HG03108 (cell line): ENCODE measurements around the gene NT5C3A.
"Not testable (repeated sequence)": the region's sequence is repeated elsewhere in the genome, so short reads cannot be mapped to it uniquely, and the experiment has no call there.

Experiments
- ATAC-seq: cut with Tn5 transposase; IDR thresholded peaks from one replicate; pipeline ENCODE4 v1.9.1; 2021; ENCODE audit warnings: moderate library complexity; ENCODE audit not compliant: unreplicated experiment

The NT5C3A gene

GRCh38 chr7:33043501-33044400 lies 18.8 kb downstream of the NT5C3A start:
- no peak for ATAC-seq

GRCh38 chr7:33041631-33042428 lies 20.7 kb downstream of the NT5C3A start:
- ATAC-seq = no peak

- peak; percentile 91 for ATAC-seq
Measured at GRCh38 chr7:33040803-33041516, 21.6 kb downstream of the NT5C3A start.

GRCh38 chr7:33039903-33040292 lies 22.7 kb downstream of the NT5C3A start:
- ATAC-seq = no peak

GRCh38 chr7:33039257-33039902 lies 23.2 kb downstream of the NT5C3A start:
- peak; percentile 27 for ATAC-seq

- no peak for ATAC-seq
Measured at GRCh38 chr7:33038639-33039038, 23.9 kb downstream of the NT5C3A start.

- ATAC-seq = no peak
Measured at GRCh38 chr7:33035776-33036175, 26.8 kb downstream of the NT5C3A start.

- ATAC-seq = no peak
Measured at GRCh38 chr7:33024189-33024757, 38.3 kb downstream of the NT5C3A start.

- ATAC-seq = no peak
Measured at GRCh38 chr7:33012364-33012763, 50.2 kb downstream of the NT5C3A start.

- no peak for ATAC-seq
Measured at GRCh38 chr7:33009734-33010133, 52.8 kb downstream of the NT5C3A start.

GRCh38 chr7:33005690-33006089 lies 56.9 kb downstream of the NT5C3A start:
- ATAC-seq = not testable (repeated sequence)

- not testable (repeated sequence) for ATAC-seq
Measured at GRCh38 chr7:33005193-33005592, 57.4 kb downstream of the NT5C3A start.

- not testable (repeated sequence) for ATAC-seq
Measured at GRCh38 chr7:33004104-33004616, 58.4 kb downstream of the NT5C3A start.

- not testable (repeated sequence) for ATAC-seq
Measured at GRCh38 chr7:33003111-33003510, 59.5 kb downstream of the NT5C3A start.

GRCh38 chr7:32999380-32999779 lies 63.2 kb downstream of the NT5C3A start:
- ATAC-seq = not testable (repeated sequence)

GRCh38 chr7:32998361-32999171 lies 64.0 kb downstream of the NT5C3A start:
- ATAC-seq = peak; percentile 54

GRCh38 chr7:32997956-32998355 lies 64.6 kb downstream of the NT5C3A start:
- not testable (repeated sequence) for ATAC-seq

- not testable (repeated sequence) for ATAC-seq
Measured at GRCh38 chr7:32992750-32993149, 69.8 kb downstream of the NT5C3A start.
